MCF 10A (cell line): Measurements from ENCODE around the gene ADAMTS14. TPM values are rescaled to one million over a fixed set of nuclear protein-coding genes. Genes with fewer than 3 reads are reported as not detected.
A peak's percentile ranks its signal among the peaks of the same experiment; 100 is the strongest.

ENCODE experiments used
- BruUV-seq: library from RNA; stranded (reverse); fragments of 400-500 nt; replicated peaks from 2 replicates; lab custom pipeline; 2021; lab: Mats Ljungman, UMichigan
- CTCF ChIA-PET: fragments of 300-600 bp; sonication (Branson Sonifier 250); formaldehyde crosslinking; extraction: SDS; loops from one replicate; lab custom pipeline; 2021; ENCODE audit warnings: antibody characterized with exemption, inconsistent platforms; lab: Yijun Ruan, JAX
- POLR2A ChIA-PET: fragments of 300-600, 350-650 bp; sonication (Branson Sonifier 250); formaldehyde crosslinking; extraction: SDS; loops from one replicate; lab custom pipeline; 2020; ENCODE audit warnings: antibody characterized with exemption, inconsistent platforms; lab: Yijun Ruan, JAX
- DNase-seq: peaks from one replicate; pipeline ENCODE4 v3.0.0-alpha.2; 2018; ENCODE audit not compliant: unreplicated experiment
- H3K27ac Mint-ChIP-seq: one replicate; pipeline ENCODE4 v1.8.0; 2022; ENCODE audit warnings: mild to moderate bottlenecking, low read depth, mixed read lengths; ENCODE audit not compliant: unreplicated experiment
- H3K27me3 Mint-ChIP-seq: one replicate; pipeline ENCODE4 v1.8.0; 2022; ENCODE audit warnings: mixed read lengths; ENCODE audit not compliant: insufficient read depth, unreplicated experiment
- H3K36me3 Mint-ChIP-seq: one replicate; pipeline ENCODE4 v1.8.0; 2022; ENCODE audit warnings: mild to moderate bottlenecking, moderate library complexity, mixed read lengths; ENCODE audit not compliant: insufficient read depth, unreplicated experiment
- H3K4me1 Mint-ChIP-seq: one replicate; pipeline ENCODE4 v1.8.0; 2022; ENCODE audit warnings: mixed read lengths; ENCODE audit not compliant: insufficient read depth, unreplicated experiment
- H3K4me3 Mint-ChIP-seq: one replicate; pipeline ENCODE4 v1.8.0; 2022; ENCODE audit warnings: mild to moderate bottlenecking, moderate library complexity, mixed read lengths; ENCODE audit not compliant: unreplicated experiment
- H3K9me3 Mint-ChIP-seq: one replicate; pipeline ENCODE4 v1.8.0; 2022; ENCODE audit warnings: mixed read lengths; ENCODE audit not compliant: unreplicated experiment
- intact Hi-C: fragments of 100-400 bp; cut with micrococcal nuclease; formaldehyde crosslinking; loops from 2 replicates; pipeline ENCODE4 v1.14.1; 2022
- total RNA-seq: library from RNA; stranded (reverse); gene quantifications from 2 replicates; pipeline ENCODE4 v1.2.3, GENCODE V29; 2022
- TF ChIP-seq, protein P1 (sequence below): fragments of 200-600 bp; IDR thresholded peaks from one replicate; pipeline ENCODE4 v1.8.0; 2022; ENCODE audit warnings: antibody characterized with exemption, mild to moderate bottlenecking; ENCODE audit not compliant: unreplicated experiment

The ADAMTS14 gene
- total RNA-seq, 1 experiment from 2014 or later: not detected

DNA sequence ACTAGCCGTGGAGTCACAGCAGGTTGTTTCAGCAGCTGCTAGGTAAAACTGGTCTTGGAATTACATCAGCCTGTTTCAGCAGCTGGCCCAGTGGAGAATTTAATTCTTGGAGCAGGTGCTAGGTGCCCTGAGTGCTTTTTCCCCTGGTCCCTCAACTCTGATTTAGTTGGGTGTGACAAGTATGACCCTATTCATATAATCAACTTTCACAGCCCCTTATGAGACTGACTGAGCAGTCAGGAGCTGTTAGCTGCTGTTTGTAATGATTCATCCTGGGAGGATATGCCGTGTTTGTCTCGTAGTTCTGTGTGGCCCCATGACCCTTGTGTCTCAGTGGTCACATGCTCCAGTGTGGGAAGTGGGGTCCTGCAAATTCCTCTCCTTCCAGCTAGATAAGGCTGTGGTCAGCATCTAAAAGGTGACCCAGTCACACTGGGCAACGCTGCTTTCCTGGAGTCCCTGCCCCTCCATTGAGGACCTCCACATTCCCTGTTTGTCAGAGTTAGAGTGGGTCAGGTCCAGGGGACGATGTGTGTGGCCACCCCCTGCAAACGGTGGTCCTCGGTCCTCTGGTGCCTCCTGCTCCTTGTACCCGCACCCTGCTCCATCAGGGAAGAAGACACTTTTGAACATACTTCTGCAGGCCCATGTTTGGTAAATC, 84.5 kb downstream of the ADAMTS14 start:
- BruUV-seq: no TSS peak
- CTCF ChIA-PET: interaction anchor here (0.7 to 6.8 kb wide), 5 partner anchors 11 to 295 kb away, joined by 3 to 95 read pairs (median 4); no protein-coding TSS in a partner anchor
- no peaks in the 10 kb centered on the region for H3K36me3 Mint-ChIP-seq
- H3K9me3 Mint-ChIP-seq: no peaks in the 10 kb centered on the region
- no peak overlapping the region for H3K27ac Mint-ChIP-seq
- POLR2A ChIA-PET: interaction anchor here (0.7 to 0.8 kb wide), 2 partner anchors 14 to 21 kb away, joined by 3 read pairs; no protein-coding TSS in a partner anchor
- DNase-seq: no peak
- H3K27me3 Mint-ChIP-seq: no peaks in the 10 kb centered on the region
- TF ChIP-seq, protein P1, sequence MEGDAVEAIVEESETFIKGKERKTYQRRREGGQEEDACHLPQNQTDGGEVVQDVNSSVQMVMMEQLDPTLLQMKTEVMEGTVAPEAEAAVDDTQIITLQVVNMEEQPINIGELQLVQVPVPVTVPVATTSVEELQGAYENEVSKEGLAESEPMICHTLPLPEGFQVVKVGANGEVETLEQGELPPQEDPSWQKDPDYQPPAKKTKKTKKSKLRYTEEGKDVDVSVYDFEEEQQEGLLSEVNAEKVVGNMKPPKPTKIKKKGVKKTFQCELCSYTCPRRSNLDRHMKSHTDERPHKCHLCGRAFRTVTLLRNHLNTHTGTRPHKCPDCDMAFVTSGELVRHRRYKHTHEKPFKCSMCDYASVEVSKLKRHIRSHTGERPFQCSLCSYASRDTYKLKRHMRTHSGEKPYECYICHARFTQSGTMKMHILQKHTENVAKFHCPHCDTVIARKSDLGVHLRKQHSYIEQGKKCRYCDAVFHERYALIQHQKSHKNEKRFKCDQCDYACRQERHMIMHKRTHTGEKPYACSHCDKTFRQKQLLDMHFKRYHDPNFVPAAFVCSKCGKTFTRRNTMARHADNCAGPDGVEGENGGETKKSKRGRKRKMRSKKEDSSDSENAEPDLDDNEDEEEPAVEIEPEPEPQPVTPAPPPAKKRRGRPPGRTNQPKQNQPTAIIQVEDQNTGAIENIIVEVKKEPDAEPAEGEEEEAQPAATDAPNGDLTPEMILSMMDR: no peak
- intact Hi-C loops: loop anchor here (5.0 to 10.0 kb wide), 2 partner anchors 62 to 85 kb away; partner anchors contain the start of gene ADAMTS14
- peaks cover 24% of the 10 kb centered on the region for H3K4me1 Mint-ChIP-seq
- no peak overlapping the region for H3K4me3 Mint-ChIP-seq

GRCh38 chr10:70757856-70758255, 85.5 kb downstream of the ADAMTS14 start:
- ChIA-PET CTCF (interaction anchor here (0.6 to 6.8 kb wide), 5 partner anchors 13 to 207 kb away, joined by 3 to 95 read pairs (median 3); no protein-coding TSS in a partner anchor), POLR2A (no interaction called here)
- no peaks in the 10 kb centered on the region for H3K36me3 Mint-ChIP-seq
- peaks cover 24% of the 10 kb centered on the region for H3K4me1 Mint-ChIP-seq
- no peak for DNase-seq
- no peaks in the 10 kb centered on the region for H3K9me3 Mint-ChIP-seq
- H3K27ac Mint-ChIP-seq: no peak overlapping the region
- intact Hi-C loops: loop anchor here (2.0 to 10.0 kb wide), 3 partner anchors 63 to 297 kb away; partner anchors contain the start of gene ADAMTS14
- TF ChIP-seq, protein P1: no peak
- H3K4me3 Mint-ChIP-seq: no peak overlapping the region
- no peaks in the 10 kb centered on the region for H3K27me3 Mint-ChIP-seq
- BruUV-seq: no TSS peak

GRCh38 chr10:70758757-70759514, 86.6 kb downstream of the ADAMTS14 start:
- Mint-ChIP-seq H3K9me3 (no peaks in the 10 kb centered on the region), H3K4me1 (peaks cover 24% of the 10 kb centered on the region), H3K27me3 (no peaks in the 10 kb centered on the region), H3K27ac (no peak overlapping the region), H3K4me3 (no peak overlapping the region), H3K36me3 (no peaks in the 10 kb centered on the region)
- DNase-seq: peak; percentile 82
- TF ChIP-seq, protein P1: peak; percentile 66
- POLR2A ChIA-PET: no interaction called here
- no TSS peak for BruUV-seq
- intact Hi-C loops: loop anchor here (1.0 to 10.0 kb wide), 7 partner anchors 64 to 298 kb away; partner anchors contain the start of gene ADAMTS14
- CTCF ChIA-PET: interaction anchor here (0.5 to 6.8 kb wide), 45 partner anchors 10 to 925 kb away, joined by 3 to 95 read pairs (median 4); no protein-coding TSS in a partner anchor
